Kidney tubule cell (primary cell): Measurements from ENCODE around the gene RPL37A.

Source experiments
- DNase-seq: peaks from one replicate; pipeline ENCODE4 v3.0.0-alpha.2; 2018; ENCODE audit warnings: low spot score

The RPL37A gene

GRCh38 chr2:216498379-216499352, at the start of gene RPL37A:
TSS of gene RPL37A (plus strand) at chr2:216498844. CDS start at chr2:216498875, 31 bp downstream.
- peak; percentile 96 for DNase-seq

DNA sequence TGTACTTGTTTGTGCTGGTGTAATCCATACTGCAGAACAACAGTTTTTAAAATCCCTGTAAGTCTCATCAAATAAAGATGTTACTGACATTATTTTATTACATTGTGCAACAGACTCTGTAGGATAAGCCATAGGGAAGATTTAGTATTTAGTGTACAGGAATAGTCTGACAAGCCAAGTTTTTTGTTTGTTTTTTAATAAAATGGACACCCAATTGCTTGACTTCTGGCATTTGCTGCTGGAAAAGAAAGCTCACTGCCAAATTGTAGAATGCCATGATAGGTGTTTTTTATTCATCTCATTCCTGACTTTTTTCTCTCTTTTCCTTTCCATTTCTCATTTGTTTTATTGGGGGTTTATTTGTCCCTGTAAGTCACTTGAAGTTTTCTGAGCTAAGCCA, 48.3 kb upstream of the RPL37A start:
- no peak for DNase-seq

DNA sequence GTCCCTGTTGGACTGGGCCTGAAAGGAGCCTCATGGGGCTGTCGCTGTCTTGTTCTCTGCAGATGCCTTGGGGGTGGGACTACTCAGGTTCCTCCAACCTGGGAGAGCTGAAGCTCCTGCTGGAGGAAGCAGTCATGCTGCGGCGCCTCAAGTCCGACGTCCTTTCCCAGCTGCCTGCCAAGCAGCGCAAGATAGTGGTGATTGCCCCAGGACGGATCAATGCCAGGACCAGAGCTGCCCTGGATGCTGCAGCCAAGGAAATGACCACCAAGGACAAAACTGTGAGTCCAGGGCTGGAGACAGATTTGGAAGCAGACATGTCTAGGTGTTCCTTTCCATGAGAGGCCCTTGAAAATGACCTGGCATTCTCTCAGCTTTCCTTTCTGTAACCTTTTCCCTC, 47.9 kb upstream of the RPL37A start:
- no peak for DNase-seq

- no peak for DNase-seq
Measured at GRCh38 chr2:216453955-216454614, 44.6 kb upstream of the RPL37A start.

DNA sequence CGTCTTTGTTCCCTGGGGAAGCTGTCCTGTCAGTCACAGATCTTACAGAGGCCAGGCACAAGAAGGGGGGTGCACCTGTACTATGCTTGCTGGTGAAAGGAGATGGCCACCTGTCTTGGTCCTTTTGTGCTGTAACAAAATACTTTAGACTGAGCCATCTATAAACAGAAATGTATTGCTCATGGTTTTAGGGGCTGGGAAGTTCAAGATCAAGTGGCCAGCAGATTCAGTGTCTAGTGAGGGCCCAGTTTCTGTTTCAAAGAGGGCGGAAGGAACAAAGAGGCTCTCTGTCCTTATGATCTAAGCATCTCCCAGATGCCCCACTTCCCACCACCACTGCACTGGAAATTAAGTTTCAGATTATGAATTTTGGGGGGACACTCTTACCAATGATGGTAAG, 35.5 kb upstream of the RPL37A start:
- no peak for DNase-seq

GRCh38 chr2:216464104-216464720, 34.4 kb upstream of the RPL37A start:
- no peak for DNase-seq

GRCh38 chr2:216465579-216466195, 33.0 kb upstream of the RPL37A start:
- no peak for DNase-seq

DNA sequence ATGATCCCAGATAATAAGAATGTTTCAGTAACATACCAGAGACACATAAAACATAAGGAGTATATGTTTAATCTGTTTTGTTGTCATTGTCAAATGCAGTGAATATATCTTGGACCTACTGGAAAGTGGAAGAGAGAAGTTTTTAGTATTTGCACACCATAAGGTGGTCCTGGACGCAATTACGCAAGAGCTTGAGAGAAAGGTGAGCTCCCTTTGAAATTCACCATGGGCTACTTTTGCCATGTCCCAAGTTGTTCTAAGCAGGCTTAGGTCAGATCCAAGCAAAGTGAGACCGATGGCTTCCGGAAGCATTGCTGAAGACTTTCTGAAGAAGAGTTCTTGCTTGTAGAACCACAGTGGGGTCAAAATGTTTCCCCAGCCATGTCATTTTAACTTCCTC, 30.8 kb upstream of the RPL37A start:
- no peak for DNase-seq

- no peak for DNase-seq
Measured at GRCh38 chr2:216469661-216470060, 29.0 kb upstream of the RPL37A start.

DNA sequence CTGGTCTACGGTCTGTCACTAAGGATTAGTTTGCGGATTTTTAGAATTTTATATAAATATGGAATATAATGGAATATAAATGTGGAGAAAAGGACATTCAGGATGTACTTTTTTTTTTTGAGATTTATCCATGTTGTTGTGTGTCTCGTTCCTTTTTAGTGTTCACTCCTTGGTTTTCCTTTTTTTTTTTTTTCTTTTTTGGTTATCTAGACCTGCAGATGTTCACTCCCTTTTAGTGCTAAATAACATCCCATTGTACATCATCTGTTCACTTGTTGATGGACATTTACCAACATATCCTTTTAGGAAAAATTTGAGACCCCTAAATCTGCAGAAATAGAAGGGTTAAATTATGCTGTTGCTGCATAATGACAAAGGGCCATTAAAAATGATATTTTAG, 25.5 kb upstream of the RPL37A start:
- DNase-seq = no peak

DNA sequence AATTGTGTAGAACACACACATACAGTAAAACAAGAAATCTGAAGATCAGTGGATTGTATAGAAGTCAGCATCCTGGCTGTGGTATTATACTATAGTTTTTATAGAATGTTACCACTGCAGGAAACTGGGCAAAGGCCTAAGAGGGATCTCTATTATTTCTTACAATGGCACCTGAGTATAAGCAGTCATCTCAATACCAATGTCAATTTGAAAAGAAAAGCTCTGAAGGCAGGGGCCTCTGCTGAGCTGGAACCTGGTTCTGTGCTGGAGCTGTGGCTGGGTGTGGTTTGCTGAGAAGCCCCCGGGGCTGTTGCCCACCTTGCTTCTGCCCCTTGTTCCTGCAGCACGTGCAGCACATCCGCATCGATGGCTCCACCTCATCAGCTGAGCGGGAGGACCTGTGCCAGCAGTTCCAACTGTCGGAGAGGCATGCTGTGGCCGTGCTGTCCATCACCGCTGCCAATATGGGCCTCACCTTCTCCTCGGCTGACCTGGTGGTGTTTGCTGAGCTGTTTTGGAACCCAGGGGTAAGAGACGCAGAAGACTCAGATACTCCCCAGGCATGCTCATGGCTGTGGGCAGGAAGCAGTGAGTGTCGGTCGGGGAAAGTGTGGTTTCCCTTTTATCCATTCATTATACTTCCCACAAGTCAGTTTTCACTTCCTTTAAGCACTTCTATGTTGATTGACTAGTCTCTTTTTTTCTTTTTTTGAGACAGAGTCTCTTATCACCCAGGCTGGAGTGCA, 23.5 kb upstream of the RPL37A start:
- no peak for DNase-seq

DNA sequence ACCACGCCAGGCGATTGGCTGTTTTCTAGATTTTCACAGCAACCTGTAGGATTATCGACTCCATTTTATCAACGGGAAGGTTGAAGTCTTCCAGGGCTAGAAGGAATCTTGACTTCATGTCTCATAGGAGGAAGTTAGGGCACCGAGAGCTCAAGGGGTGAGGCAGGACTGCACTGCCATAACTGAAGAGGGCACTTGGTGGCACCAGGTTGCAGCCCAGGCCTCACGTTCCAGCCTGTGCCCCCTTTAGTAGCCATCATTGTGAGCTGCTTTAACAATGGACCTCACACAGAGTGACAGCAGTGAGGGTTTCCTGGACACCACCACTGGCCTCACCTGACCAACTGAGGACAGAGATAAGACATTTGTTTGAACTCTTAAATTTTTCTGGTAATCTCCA, 22.9 kb upstream of the RPL37A start:
- DNase-seq = no peak

DNA sequence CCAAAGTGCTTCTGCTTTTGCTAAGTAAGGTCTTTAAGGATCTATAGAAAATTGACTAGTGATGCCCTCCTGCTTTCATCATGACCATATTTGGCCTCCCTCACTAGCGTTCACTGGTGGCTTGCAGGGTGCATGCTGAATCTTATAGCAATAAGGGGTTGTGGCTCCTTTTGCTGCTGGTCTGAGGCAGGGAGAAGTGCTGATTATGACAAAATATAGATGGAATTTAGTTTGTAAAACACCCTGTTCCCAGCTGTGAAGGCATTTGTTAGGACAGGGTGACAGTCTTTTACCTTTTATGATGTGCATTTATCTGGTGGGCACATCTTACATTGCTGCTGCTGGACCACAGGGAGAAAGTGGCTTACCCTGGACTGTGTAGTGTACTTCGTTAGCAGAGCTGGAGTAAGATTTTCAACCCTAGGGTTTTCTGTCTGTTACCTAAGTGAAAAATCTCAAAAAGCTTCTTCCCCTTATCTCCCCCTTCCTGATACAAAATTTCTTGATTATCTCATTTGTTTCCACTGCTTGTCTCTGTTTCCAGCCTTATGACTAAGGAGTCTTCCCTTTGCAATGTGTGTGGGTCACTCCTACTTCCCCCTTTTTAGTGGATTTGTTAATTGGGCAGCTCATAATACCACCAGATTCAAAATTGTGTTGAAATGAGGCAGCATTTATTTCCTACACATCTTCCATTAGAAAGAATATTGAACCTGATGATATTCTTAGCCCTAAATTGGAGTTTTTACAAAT, 21.2 kb upstream of the RPL37A start:
- DNase-seq = peak; percentile 5

GRCh38 chr2:216478151-216478550, 20.5 kb upstream of the RPL37A start:
- peak; percentile 89 for DNase-seq

- DNase-seq = no peak
Measured at GRCh38 chr2:216478791-216479190, 19.9 kb upstream of the RPL37A start.

GRCh38 chr2:216480221-216480620, 18.4 kb upstream of the RPL37A start:
- DNase-seq = no peak

DNA sequence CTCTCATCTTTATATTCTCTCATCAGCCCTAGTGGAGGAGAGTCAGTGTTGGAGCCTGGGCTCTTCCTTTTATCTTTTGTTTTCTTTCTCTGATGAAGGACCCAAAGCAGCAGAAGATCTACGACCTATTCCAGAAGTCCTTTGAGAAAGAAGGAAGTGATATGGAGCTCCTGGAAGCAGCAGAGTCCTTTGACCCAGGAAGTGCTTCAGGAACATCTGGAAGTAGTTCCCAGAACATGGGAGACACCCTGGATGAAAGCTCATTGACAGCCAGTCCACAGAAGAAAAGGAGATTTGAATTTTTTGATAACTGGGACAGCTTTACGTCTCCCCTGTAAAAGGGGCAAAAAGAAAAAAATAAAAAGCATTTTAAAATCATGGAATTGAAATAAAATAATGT, 16.0 kb upstream of the RPL37A start:
- no peak for DNase-seq

GRCh38 chr2:216485237-216485636, 13.4 kb upstream of the RPL37A start:
- DNase-seq = no peak

DNA sequence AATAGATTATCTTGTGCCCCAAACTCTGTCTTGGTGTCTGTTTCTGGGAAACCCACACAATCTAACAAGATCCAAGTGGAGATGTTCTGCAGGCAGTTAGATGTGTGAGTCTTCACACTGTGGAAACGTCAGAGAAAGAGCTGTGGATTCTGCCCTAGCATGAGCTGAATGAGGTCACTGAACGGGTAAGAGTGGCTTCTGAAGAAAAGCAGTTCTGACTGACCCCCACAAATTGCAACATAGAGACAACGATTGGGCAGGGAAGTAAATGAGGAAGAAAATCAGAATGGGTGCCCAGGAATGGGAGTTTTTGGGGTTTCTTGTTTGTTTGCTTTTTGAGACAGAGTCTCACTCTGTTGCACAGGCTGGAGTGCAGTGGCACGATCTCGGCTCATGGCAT, 12.9 kb upstream of the RPL37A start:
- DNase-seq = no peak

- DNase-seq = no peak
Measured at GRCh38 chr2:216486271-216486670, 12.4 kb upstream of the RPL37A start.

GRCh38 chr2:216486708-216487107, 11.9 kb upstream of the RPL37A start:
- DNase-seq = no peak
